GM19328 (cell line): ENCODE measurements around the gene KCNK15.

ENCODE experiments used
- ATAC-seq: cut with Tn5 transposase; IDR thresholded peaks from one replicate; pipeline ENCODE4 v1.9.1; 2021; ENCODE audit warnings: mild to moderate bottlenecking, moderate library complexity; ENCODE audit not compliant: unreplicated experiment

The KCNK15 gene

DNA sequence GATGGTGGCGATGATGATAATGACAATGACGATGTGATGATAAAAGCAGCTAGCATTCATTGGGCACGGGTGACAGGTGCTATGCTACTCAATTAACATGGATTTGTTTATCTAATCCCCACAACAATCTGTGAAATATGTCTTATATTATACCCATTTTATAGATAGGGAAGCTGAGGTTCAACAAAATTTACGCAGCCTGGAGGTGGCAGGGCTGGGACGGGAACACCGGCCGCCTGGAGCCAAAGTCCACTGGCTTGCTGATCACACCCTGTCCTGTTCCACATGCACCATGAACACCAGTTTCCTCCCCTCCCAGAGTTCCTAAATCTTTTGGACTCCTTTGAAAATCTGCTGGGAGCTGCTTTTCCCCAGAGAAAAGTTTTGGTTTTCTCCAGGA is 41.6 kb downstream of the KCNK15 start:
- ATAC-seq, result no peak

DNA sequence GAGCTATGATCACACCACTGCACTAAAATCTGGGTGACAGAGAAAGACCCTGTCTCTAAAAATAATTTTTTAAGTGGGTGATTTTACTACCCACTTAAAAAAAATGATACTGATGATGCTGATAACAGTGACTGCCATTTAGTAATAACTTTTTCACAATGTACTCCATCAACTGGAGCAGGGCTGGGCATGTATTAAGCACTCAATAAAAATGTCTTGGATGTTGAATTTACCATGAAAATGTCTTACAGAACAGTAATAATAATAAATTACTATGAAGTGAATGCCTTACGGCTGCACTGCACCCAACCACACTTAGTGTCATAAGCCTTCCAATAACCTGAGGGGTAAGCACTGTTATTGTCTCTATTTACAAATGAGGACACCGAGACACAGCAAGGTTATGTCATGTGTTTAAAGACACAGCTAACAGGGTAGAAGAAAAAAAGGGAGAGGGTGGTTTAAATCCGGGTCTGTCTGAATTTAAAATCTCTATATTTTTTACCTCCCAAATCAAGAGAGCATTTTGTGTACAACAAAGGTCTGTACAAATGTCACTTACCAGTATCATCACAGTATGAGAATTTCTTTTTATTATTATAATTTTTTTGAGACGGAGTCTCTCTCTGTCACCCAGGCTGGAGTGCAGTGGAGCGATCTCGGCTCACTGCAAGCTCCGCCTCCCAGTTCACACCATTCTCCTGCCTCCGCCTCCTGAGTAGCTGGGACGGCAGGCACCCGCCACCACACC is 43.2 kb downstream of the KCNK15 start:
- no peak for ATAC-seq

DNA sequence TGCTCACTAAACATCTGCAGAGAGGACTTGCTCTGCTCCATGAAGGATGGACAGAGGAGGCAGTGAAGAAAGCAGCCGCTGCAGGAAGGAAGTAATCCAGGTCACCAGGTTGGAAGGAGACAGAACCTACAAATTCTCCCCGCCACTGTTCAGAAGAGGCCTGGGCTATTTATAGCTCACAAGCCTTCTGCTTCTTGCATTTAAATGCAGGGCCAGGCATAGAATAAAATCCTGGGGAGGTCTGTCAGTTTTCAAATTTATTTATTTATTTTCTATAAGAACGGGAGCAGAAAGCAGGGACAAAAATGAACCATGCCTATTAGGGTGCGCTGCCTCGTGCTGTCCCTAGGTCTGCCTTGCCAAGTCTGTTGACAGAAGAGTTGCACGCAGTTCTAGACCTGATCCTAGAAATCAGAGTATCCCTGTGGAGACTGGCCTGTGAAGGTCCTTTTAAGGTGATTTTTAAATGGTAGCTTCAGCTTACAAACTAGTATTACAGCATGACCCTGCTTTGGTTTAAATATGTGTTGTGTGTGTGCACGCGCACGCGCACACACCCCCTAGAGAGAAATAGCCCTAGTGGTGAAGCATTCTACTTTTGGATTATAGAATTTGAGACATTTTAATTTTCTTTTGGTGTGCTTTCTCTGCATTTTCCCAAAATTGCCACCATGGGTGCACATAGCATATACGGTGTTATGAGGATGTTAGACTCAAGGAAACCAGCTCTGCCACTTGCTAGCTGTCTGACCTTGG is 45.2 kb downstream of the KCNK15 start:
- ATAC-seq, result no peak

DNA sequence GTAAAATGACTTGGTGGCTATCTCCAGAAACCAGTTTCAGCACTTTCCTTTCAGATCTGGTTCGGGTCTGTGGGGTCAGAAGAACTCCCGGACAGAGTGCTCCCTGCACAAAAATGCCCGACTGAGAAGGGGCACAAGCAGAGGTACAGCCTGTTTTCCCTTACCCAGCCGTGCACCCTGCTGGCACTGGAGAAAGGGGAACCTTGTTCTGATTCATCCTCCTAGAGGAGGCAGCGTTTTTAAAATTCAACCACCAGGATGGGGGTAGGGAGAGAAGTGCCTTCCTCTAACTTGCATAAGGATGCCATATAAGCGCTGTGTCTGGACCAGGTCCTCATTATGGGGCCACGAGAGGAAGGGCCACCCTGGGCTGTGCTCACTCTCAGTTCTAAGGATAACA is 47.1 kb downstream of the KCNK15 start:
- ATAC-seq, result no peak

DNA sequence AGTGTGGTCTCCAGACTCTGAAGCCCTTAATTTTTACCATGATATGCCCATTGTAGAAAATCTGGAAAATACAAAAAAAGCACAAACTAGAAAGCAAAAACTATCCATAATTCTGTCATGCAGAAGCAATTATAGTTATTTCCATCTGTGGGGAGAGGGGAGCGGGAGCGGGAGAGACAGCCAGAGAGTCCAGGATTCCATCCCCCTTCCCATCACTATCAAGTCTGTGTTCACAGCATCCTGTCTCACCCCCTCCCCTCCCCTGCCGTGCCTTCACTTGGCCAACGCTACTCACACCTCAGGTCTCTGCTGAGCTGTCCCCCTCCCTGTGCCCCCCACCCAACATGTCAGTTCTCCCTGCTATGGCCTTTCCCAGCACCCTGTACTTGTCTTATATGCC is 50.2 kb downstream of the KCNK15 start:
- no peak for ATAC-seq

DNA sequence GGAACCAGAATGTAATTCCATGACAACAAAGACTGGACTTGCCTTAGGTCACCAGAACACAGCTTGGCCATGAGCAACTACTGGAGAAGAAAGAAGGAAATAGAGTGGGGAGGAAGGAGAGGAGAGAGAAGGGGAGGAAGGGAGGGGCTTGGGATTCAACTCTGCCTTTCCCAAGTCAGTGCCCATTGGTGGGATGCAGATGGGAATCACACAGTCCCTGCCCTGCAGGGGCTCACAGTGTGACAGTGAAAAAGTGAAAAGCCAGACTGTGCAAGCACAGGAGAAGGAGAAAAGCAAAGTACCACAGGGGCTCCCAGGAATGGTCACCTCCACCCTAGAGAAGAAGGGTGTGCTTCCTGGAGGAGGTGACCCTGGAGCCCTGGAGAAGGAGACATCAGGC is 50.6 kb downstream of the KCNK15 start:
- no peak for ATAC-seq

DNA sequence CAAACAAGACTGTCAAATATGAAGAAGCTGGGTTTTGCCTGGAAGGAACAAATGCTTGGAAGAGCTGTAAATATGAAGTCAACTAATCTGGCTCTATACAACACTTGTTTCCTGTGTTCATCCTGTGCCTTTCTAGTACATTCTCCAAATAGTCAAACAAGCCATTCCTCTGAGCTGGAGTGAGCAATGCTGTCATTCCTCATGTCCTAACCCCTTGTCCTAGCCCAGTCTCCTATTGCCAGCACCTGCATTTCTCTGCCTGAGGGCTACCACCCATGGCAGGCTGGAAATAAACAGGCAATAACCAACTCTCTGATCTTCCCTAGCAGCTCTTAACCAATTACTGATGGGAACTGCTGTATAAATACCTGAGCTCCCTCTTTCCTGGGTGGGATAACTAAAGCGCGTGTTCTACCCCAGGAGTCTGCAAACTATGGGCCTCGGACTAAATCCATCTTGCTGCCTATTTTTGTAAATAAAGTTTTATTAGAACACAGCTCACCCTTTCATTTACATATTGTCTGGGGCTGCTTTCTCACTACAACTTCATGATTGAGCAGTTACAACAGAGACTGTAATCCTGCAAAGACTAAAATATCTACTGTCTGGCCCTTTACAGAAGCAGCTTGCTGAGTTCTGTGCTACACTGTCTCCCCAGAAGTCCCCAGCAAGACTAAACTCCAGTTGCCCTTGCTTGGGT is 51.2 kb downstream of the KCNK15 start:
- no peak for ATAC-seq

DNA sequence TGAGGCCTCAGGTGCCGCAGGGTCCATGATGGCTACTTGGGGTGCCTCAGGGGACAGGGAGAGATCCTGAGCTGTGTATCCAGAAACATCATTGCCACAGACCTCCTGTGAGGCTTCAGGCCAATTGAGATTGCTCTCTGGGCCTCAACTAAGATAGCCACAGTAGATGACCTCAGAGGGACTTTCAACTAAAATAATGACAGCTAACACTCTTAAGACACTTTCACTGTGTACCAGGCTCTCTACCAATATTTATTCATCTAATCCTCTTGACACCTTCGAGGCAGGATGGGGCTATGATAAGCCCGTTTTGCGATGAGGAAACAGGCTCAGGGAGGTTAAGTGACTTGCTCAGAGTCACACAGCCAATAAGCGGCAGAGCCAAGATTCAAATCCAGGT is 54.0 kb downstream of the KCNK15 start:
- ATAC-seq, result no peak

DNA sequence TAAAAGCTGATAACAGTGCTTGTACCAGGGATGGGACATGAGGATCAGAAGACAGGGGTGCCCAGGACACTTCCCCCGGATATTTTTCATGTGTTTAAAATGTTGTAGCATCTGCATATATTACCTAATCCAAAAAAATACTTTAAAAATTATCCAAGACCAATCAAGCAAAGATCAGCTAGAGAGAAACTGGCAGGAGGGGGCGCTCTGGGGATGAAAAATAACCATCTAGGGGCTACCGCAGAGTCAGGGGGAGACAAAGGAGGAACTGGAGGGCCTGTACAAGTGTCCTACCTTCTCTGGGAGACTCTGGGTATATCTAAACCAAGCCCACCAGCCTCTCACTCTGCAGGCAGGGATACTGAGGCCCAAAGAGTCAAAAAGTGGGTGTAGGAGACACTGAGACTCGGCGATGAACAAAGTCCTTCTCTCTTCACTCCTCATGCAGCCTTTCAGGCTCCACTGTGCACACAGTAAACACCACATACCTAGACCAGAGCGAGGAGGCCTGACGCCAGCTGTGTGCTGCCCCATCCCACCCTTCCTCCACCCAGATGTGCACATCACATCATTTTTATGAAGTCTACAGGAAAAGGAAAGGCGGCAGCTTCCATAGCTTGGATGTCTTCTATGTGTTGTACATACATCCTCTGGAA is 54.9 kb downstream of the KCNK15 start:
- no peak for ATAC-seq
